ENCODE results near the gene ITGA5.

Gene ITGA5

GRCh38 chr12:54419088-54419887 is at the start of gene ITGA5:
ITGA5 (minus strand) TSS chr12:54419266; CDS start chr12:54419198, 68 bp downstream.
- peak; percentile 63 for DNase-seq (ENCODE audit: low spot score)

GRCh38 chr12:54465857-54466523 is 46.9 kb upstream of the ITGA5 start:
- DNase-seq (ENCODE audit: low spot score): no peak

GRCh38 chr12:54463484-54463883 is 44.4 kb upstream of the ITGA5 start:
- no peak for DNase-seq (ENCODE audit: low spot score)

- DNase-seq (ENCODE audit: low spot score): no peak
Observed at GRCh38 chr12:54463034-54463433, 44.0 kb upstream of the ITGA5 start.

GRCh38 chr12:54460317-54460923 is 41.4 kb upstream of the ITGA5 start:
- no peak for DNase-seq (ENCODE audit: low spot score)

- DNase-seq (ENCODE audit: low spot score): no peak
Observed at GRCh38 chr12:54459355-54459754, 40.3 kb upstream of the ITGA5 start.

GRCh38 chr12:54455760-54456469 is 36.8 kb upstream of the ITGA5 start:
- no peak for DNase-seq (ENCODE audit: low spot score)

- no peak for DNase-seq (ENCODE audit: low spot score)
Observed at GRCh38 chr12:54452628-54453027, 33.6 kb upstream of the ITGA5 start.

- DNase-seq (ENCODE audit: low spot score): no peak
Observed at GRCh38 chr12:54448344-54448743, 29.3 kb upstream of the ITGA5 start.

- no peak for DNase-seq (ENCODE audit: low spot score)
Observed at GRCh38 chr12:54447917-54448316, 28.9 kb upstream of the ITGA5 start.

- no peak for DNase-seq (ENCODE audit: low spot score)
Observed at GRCh38 chr12:54444206-54444605, 25.1 kb upstream of the ITGA5 start.

- DNase-seq (ENCODE audit: low spot score): no peak
Observed at GRCh38 chr12:54443446-54443845, 24.4 kb upstream of the ITGA5 start.

GRCh38 chr12:54442961-54443360 is 23.9 kb upstream of the ITGA5 start:
- no peak for DNase-seq (ENCODE audit: low spot score)

GRCh38 chr12:54442099-54442498 is 23.0 kb upstream of the ITGA5 start:
- no peak for DNase-seq (ENCODE audit: low spot score)

GRCh38 chr12:54439521-54440255 is 20.6 kb upstream of the ITGA5 start:
- peak; percentile 65 for DNase-seq (ENCODE audit: low spot score)

GRCh38 chr12:54439096-54439495 is 20.0 kb upstream of the ITGA5 start:
- DNase-seq (ENCODE audit: low spot score): no peak

GRCh38 chr12:54438517-54438916 is 19.5 kb upstream of the ITGA5 start:
- DNase-seq (ENCODE audit: low spot score): no peak

GRCh38 chr12:54437697-54438096 is 18.6 kb upstream of the ITGA5 start:
- no peak for DNase-seq (ENCODE audit: low spot score)

- DNase-seq (ENCODE audit: low spot score): no peak
Observed at GRCh38 chr12:54437243-54437642, 18.2 kb upstream of the ITGA5 start.

GRCh38 chr12:54432815-54433164 is 13.7 kb upstream of the ITGA5 start:
- DNase-seq (ENCODE audit: low spot score): no peak

- no peak for DNase-seq (ENCODE audit: low spot score)
Observed at GRCh38 chr12:54431911-54432814, 13.1 kb upstream of the ITGA5 start.
